SU-DHL-6 (cell line): ENCODE results near the gene RFTN1.

Experiments
- CTCF ChIP-seq: fragments of 200-600 bp; sonication (generic); IDR thresholded peaks from one replicate; pipeline ENCODE4 v1.5.1; 2017; ENCODE audit warnings: antibody characterized with exemption, mild to moderate bottlenecking, low read length, moderate library complexity; ENCODE audit not compliant: insufficient read depth, poor library complexity, severe bottlenecking
- EZH2phosphoT487 ChIP-seq: fragments of 200-600 bp; sonication (generic), shearing (Covaris generic); conservative IDR thresholded peaks from 2 replicates; pipeline ENCODE4 v1.6.1; 2018; ENCODE audit warnings: mild to moderate bottlenecking, antibody characterized with exemption, low read length, moderate library complexity, mixed read lengths

- TF ChIP-seq CTCF (no peak), EZH2phosphoT487 (no peak)
These were observed 226.6 kb downstream of the RFTN1 start for GRCh38 chr3:16286751-16287543.
